K562 (cell line): ENCODE results near the gene CARD10. TPM values are rescaled to one million over a fixed set of nuclear protein-coding genes. Genes with fewer than 3 reads are reported as not detected.

Source experiments
- HDAC1 ChIP-seq, 2 experiments: fragments of 450-650 bp; IDR thresholded peaks; 2 replicates each; pipeline ENCODE4 v1.6.1; 2016 to 2017; ENCODE audit warnings: inconsistent platforms in 1 of 2, mild to moderate bottlenecking in 1 of 2, moderate library complexity in 1 of 2
- HMG20B ChIP-seq: fragments of 250-450 bp; sonication (Bioruptor Pico); IDR thresholded peaks from 2 replicates; pipeline ENCODE4 v1.5.0; 2021; ENCODE audit warnings: mild to moderate bottlenecking
- ILK ChIP-seq: fragments of 450-650 bp; IDR thresholded peaks from 2 replicates; pipeline ENCODE4 v1.6.1; 2016; ENCODE audit warnings: missing genetic modification characterization, low read depth, mild to moderate bottlenecking, missing compliant biosample characterization, moderate library complexity, borderline replicate concordance
- NELFE ChIP-seq: IDR thresholded peaks from 2 replicates; pipeline ENCODE4 v1.6.1; 2011; ENCODE audit warnings: mild to moderate bottlenecking; ENCODE audit not compliant: insufficient read depth, insufficient read length
- NFE2L1 ChIP-seq: fragments of 450-650 bp; IDR thresholded peaks from 2 replicates; pipeline ENCODE4 v1.6.1; 2016; ENCODE audit warnings: missing genetic modification characterization, low read depth, mild to moderate bottlenecking, missing compliant biosample characterization, moderate library complexity, borderline replicate concordance
- NUFIP1 ChIP-seq: fragments of 450-650 bp; IDR thresholded peaks from 2 replicates; pipeline ENCODE4 v1.6.1; 2018; ENCODE audit not compliant: partially characterized antibody
- POU5F1 ChIP-seq: fragments of 150-350 bp; IDR thresholded peaks from 2 replicates; pipeline ENCODE4 v1.6.1; 2014; ENCODE audit warnings: borderline replicate concordance, low read length, low read depth, mild to moderate bottlenecking; ENCODE audit not compliant: partially characterized antibody
- ZBED1 ChIP-seq: IDR thresholded peaks from 2 replicates; pipeline ENCODE4 v1.6.1; 2014
- ZNF217 ChIP-seq: sonication (generic); formaldehyde crosslinking; IDR thresholded peaks from 2 replicates; pipeline ENCODE4 v1.8.0; 2022; ENCODE audit warnings: mild to moderate bottlenecking, missing genetic modification reagents
- polyA plus RNA-seq, 8 experiments: library from polyadenylated mRNA; depleted of rRNA in 4 of 8; stranded (reverse) in 5 of 8; unstranded in 3 of 8; fragments of >200 nt; fragmentation: Nextera tagmentation in 2 of 8; fragmentation: Illumina TruSeq in 1 of 8; extraction: Ambion mirVana in 2 of 8; extraction: Trizol in 1 of 8; gene quantifications; 2 replicates each; pipeline versions ENCODE4 v1.2.1 to v1.2.3, GENCODE V29; 2011 to 2014; ENCODE audit warnings: inconsistent platforms in 1 of 8, missing spikeins in 1 of 8
- total RNA-seq, 7 experiments: library from RNA; depleted of rRNA in 6 of 7; stranded (reverse); fragments of >200 nt in 6 of 7; fragmentation: Illumina TruSeq in 2 of 7; extraction: Trizol in 2 of 7; gene quantifications; 2 replicates each; pipeline versions ENCODE4 v1.2.1 to v1.2.3, GENCODE V29; 2011 to 2021; ENCODE audit warnings: low replicate concordance in 1 of 7
- TF ChIP-seq, protein P1 (sequence below), 2 experiments: fragments of 450-650 bp; formaldehyde crosslinking in 1 of 2; IDR thresholded peaks; 2 replicates each; pipeline versions ENCODE4 v1.4.0 to v1.6.1; 2014 to 2020; ENCODE audit warnings: mild to moderate bottlenecking in 2 of 2, borderline replicate concordance in 1 of 2, low read depth in 1 of 2
- TF ChIP-seq, protein P2 (sequence below): IDR thresholded peaks from 2 replicates; pipeline ENCODE4 v1.6.1; 2011; ENCODE audit warnings: borderline replicate concordance, low read depth, mild to moderate bottlenecking, moderate library complexity, low read length; ENCODE audit not compliant: insufficient read depth, poor library complexity, severe bottlenecking
- TF ChIP-seq, protein P3 (sequence below): fragments of 450-650 bp; formaldehyde crosslinking; IDR thresholded peaks from 2 replicates; pipeline ENCODE4 v1.4.0; 2020; ENCODE audit warnings: mild to moderate bottlenecking
- TF ChIP-seq, protein P4 (sequence below): sonication (generic); formaldehyde crosslinking; IDR thresholded peaks from 2 replicates; pipeline ENCODE4 v1.8.0; 2022; ENCODE audit warnings: missing genetic modification reagents, mild to moderate bottlenecking, borderline replicate concordance

CARD10 gene
- total and polyA plus RNA-seq, 9 of the 15 experiments (the other 6 are each of a cell fraction or from before 2014, with no cell fraction given): 0.13 to 5.8 (median 1.6) TPM

DNA sequence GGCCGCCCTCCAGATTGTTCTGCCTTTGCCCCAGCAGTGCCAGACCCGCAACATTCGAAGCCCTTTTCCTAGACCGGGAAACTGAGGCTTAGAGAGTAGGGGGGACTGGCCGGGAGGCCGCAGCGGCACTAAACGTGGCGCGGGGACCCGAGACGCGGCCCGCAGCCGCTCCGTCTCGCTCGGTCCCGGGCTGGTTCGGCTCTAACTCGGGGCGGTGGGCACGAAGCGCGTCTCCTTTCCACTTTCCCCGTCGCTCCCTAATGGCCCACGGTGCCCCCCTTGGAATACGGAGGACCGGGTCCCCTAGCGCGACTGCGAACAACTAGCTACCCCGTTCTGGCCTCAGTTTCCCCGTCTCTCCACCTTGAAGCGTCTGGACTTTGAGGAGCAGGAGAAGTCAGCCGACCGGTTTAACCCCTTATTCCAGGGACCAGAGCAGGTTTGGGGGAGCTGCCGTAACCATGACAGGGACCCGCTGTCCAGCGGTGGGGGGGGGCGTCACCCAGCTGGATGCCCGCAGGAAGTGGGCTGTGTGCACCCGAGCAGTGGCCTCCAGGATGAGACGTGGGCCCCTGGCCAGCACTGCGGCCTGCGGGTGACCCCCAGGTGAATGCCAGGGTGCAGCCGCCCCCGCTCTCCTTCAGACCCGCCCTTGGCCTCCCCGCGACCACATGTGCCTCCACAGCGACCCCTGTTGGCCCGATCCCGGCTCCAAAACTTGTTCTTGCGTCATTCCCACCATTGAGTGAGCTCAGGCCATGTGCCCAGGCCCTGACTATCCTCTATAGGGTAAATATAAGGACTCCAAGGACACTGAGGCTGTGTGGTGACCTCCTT lies 42.2 kb upstream of the CARD10 start (continued):
- TF ChIP-seq, protein P1, sequence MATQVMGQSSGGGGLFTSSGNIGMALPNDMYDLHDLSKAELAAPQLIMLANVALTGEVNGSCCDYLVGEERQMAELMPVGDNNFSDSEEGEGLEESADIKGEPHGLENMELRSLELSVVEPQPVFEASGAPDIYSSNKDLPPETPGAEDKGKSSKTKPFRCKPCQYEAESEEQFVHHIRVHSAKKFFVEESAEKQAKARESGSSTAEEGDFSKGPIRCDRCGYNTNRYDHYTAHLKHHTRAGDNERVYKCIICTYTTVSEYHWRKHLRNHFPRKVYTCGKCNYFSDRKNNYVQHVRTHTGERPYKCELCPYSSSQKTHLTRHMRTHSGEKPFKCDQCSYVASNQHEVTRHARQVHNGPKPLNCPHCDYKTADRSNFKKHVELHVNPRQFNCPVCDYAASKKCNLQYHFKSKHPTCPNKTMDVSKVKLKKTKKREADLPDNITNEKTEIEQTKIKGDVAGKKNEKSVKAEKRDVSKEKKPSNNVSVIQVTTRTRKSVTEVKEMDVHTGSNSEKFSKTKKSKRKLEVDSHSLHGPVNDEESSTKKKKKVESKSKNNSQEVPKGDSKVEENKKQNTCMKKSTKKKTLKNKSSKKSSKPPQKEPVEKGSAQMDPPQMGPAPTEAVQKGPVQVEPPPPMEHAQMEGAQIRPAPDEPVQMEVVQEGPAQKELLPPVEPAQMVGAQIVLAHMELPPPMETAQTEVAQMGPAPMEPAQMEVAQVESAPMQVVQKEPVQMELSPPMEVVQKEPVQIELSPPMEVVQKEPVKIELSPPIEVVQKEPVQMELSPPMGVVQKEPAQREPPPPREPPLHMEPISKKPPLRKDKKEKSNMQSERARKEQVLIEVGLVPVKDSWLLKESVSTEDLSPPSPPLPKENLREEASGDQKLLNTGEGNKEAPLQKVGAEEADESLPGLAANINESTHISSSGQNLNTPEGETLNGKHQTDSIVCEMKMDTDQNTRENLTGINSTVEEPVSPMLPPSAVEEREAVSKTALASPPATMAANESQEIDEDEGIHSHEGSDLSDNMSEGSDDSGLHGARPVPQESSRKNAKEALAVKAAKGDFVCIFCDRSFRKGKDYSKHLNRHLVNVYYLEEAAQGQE (IDR thresholded peaks at IDR 0.05; ENCODE audit: borderline replicate concordance): peak; percentile 37
- TF ChIP-seq, protein P1 (CRISPR knock-in tag; IDR thresholded peaks at IDR 0.05; ENCODE audit: low read depth): 0 out of 2 replicates have a peak, but pooled peaks have one; percentile 36
- TF ChIP-seq ZNF217 (CRISPR knock-in tag) (no peak), ILK (tag) (no peak), NUFIP1 (no peak), NELFE (no peak), HDAC1 (IDR thresholded peaks at IDR 0.05) (peak in 1 of 2 experiments; percentile 81; a peak in 2 of 4 replicates), ZBED1 (0 out of 2 replicates have a peak, but pooled peaks have one; percentile 33), NFE2L1 (tag) (no peak), POU5F1 (no peak), HMG20B (CRISPR knock-in tag) (no peak)
- TF ChIP-seq, protein P2, sequence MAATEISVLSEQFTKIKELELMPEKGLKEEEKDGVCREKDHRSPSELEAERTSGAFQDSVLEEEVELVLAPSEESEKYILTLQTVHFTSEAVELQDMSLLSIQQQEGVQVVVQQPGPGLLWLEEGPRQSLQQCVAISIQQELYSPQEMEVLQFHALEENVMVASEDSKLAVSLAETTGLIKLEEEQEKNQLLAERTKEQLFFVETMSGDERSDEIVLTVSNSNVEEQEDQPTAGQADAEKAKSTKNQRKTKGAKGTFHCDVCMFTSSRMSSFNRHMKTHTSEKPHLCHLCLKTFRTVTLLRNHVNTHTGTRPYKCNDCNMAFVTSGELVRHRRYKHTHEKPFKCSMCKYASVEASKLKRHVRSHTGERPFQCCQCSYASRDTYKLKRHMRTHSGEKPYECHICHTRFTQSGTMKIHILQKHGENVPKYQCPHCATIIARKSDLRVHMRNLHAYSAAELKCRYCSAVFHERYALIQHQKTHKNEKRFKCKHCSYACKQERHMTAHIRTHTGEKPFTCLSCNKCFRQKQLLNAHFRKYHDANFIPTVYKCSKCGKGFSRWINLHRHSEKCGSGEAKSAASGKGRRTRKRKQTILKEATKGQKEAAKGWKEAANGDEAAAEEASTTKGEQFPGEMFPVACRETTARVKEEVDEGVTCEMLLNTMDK: peak; percentile 86
- TF ChIP-seq, protein P3, sequence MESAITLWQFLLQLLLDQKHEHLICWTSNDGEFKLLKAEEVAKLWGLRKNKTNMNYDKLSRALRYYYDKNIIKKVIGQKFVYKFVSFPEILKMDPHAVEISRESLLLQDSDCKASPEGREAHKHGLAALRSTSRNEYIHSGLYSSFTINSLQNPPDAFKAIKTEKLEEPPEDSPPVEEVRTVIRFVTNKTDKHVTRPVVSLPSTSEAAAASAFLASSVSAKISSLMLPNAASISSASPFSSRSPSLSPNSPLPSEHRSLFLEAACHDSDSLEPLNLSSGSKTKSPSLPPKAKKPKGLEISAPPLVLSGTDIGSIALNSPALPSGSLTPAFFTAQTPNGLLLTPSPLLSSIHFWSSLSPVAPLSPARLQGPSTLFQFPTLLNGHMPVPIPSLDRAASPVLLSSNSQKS (CRISPR knock-in tag): no peak
- TF ChIP-seq, protein P4, sequence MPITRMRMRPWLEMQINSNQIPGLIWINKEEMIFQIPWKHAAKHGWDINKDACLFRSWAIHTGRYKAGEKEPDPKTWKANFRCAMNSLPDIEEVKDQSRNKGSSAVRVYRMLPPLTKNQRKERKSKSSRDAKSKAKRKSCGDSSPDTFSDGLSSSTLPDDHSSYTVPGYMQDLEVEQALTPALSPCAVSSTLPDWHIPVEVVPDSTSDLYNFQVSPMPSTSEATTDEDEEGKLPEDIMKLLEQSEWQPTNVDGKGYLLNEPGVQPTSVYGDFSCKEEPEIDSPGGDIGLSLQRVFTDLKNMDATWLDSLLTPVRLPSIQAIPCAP (CRISPR knock-in tag): no peak
